Loucy (cell line): ENCODE measurements around the gene ADAMTS12.

ENCODE experiments used
- EZH2phosphoT487 ChIP-seq: fragments of 200-600 bp; IDR thresholded peaks from 2 replicates; pipeline ENCODE4 v1.6.1; 2018; ENCODE audit warnings: antibody characterized with exemption, mild to moderate bottlenecking, moderate library complexity, borderline replicate concordance
- TF ChIP-seq, protein P1 (sequence below): fragments of 200-600 bp; sonication (generic); conservative IDR thresholded peaks from 2 replicates; pipeline ENCODE4 v1.5.1; 2014; ENCODE audit warnings: mild to moderate bottlenecking, antibody characterized with exemption, low read length

DNA sequence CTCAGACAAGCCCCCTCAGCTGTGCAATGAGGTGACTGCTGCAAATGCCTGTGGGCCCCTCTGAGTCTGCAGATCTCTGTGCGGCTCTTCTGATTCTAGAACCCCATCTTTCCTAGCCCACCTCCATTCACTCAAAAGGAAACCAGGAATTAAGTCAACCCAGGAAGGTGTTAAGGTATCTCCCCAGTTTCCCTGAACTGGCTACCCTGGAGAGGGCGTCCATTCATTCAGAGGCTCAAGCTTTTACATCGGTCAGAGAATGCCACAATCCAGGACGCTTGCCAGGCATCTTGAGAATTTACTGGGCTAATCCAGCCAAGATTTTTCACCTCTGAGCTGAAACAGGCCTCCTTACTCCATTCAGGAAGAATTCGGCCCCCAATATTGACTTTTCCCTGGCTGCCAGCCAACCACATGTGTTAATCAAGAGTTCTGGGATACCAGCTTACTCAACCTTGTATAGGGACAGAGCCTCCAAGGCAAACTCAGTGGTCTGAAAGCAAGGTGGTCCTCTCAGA is 889 bp upstream of the ADAMTS12 start:
- TF ChIP-seq, protein P1, sequence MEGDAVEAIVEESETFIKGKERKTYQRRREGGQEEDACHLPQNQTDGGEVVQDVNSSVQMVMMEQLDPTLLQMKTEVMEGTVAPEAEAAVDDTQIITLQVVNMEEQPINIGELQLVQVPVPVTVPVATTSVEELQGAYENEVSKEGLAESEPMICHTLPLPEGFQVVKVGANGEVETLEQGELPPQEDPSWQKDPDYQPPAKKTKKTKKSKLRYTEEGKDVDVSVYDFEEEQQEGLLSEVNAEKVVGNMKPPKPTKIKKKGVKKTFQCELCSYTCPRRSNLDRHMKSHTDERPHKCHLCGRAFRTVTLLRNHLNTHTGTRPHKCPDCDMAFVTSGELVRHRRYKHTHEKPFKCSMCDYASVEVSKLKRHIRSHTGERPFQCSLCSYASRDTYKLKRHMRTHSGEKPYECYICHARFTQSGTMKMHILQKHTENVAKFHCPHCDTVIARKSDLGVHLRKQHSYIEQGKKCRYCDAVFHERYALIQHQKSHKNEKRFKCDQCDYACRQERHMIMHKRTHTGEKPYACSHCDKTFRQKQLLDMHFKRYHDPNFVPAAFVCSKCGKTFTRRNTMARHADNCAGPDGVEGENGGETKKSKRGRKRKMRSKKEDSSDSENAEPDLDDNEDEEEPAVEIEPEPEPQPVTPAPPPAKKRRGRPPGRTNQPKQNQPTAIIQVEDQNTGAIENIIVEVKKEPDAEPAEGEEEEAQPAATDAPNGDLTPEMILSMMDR, result no peak
- TF ChIP-seq EZH2phosphoT487, result no peak
